ENCODE results near the gene RANGAP1.
A peak's percentile ranks its signal among the peaks of the same experiment; 100 is the strongest.

Gene RANGAP1

GRCh38 chr22:41285820-41286638, at the start of gene RANGAP1:
Gene RANGAP1 (minus strand): TSS chr22:41286187. CDS start chr22:41281044, 5,143 bp downstream.
- DNase-seq, result peak; percentile 99

GRCh38 chr22:41334951-41335635, 49.1 kb upstream of the RANGAP1 start:
- DNase-seq, result no peak

GRCh38 chr22:41334215-41334614, 48.2 kb upstream of the RANGAP1 start:
- no peak for DNase-seq

- no peak for DNase-seq
These were observed 47.8 kb upstream of the RANGAP1 start for GRCh38 chr22:41333806-41334205.

- DNase-seq, result no peak
These were observed 46.4 kb upstream of the RANGAP1 start for GRCh38 chr22:41332217-41332939.

GRCh38 chr22:41330169-41330568, 44.2 kb upstream of the RANGAP1 start:
- no peak for DNase-seq

- DNase-seq, result no peak
These were observed 41.1 kb upstream of the RANGAP1 start for GRCh38 chr22:41327124-41327523.

- DNase-seq, result no peak
These were observed 39.0 kb upstream of the RANGAP1 start for GRCh38 chr22:41324821-41325528.

- DNase-seq, result no peak
These were observed 34.6 kb upstream of the RANGAP1 start for GRCh38 chr22:41320416-41321240.

GRCh38 chr22:41315586-41315985, 29.6 kb upstream of the RANGAP1 start:
- DNase-seq, result no peak

- no peak for DNase-seq
These were observed 28.8 kb upstream of the RANGAP1 start for GRCh38 chr22:41314821-41315220.

- no peak for DNase-seq
These were observed 25.5 kb upstream of the RANGAP1 start for GRCh38 chr22:41311487-41311886.

GRCh38 chr22:41310336-41310735, 24.3 kb upstream of the RANGAP1 start:
- no peak for DNase-seq

GRCh38 chr22:41308544-41308947, 22.6 kb upstream of the RANGAP1 start:
- no peak for DNase-seq

- DNase-seq, result no peak
These were observed 22.1 kb upstream of the RANGAP1 start for GRCh38 chr22:41308054-41308453.

GRCh38 chr22:41305646-41306045, 19.7 kb upstream of the RANGAP1 start:
- no peak for DNase-seq

GRCh38 chr22:41302811-41303210, 16.8 kb upstream of the RANGAP1 start:
- DNase-seq, result no peak

GRCh38 chr22:41302021-41302767, 16.2 kb upstream of the RANGAP1 start:
- peak; percentile 3 for DNase-seq

GRCh38 chr22:41301085-41302020, 15.4 kb upstream of the RANGAP1 start, which contains the start of gene ZC3H7B:
Gene ZC3H7B (plus strand): TSS chr22:41301525. CDS start chr22:41320661, 19,136 bp downstream.
- DNase-seq, result peak; percentile 86

- DNase-seq, result no peak
These were observed 14.7 kb upstream of the RANGAP1 start for GRCh38 chr22:41300661-41301060.

All from COR-L47 (cell line).